ENCODE measurements around the gene GALK1.

GALK1 gene

GRCh38 chr17:75724016-75725003, 40.7 kb downstream of the GALK1 start:
- Histone ChIP-seq H2AK5ac (ENCODE audit: low read depth, low read length) (peak overlapping the region; percentile 77), H2BK5ac (ENCODE audit: low read length) (peak overlapping the region; percentile 69), H2AFZ (ENCODE audit: low read length) (no peak overlapping the region), H4K8ac (ENCODE audit: low read depth, low read length) (no peak overlapping the region), H2BK15ac (ENCODE audit: low read length) (peak overlapping the region; percentile 56), H3K14ac (ENCODE audit: low read length) (no peak overlapping the region), H3K27me3 (ENCODE audit: control insufficient read depth in 3 of 3, insufficient read depth in 3 of 3, low read depth in 1 of 3, low read length in 3 of 3) (peaks cover 8 to 75% (median 31%) of the 10 kb centered on the region in 3 experiments), H3K4ac (ENCODE audit: low read length) (no peak overlapping the region), H3K27ac (replicated peaks; ENCODE audit: low read length) (no peak overlapping the region), H3K9me3 (replicated peaks in 1 of 2; ENCODE audit: control insufficient read depth in 2 of 2, insufficient read depth in 1 of 2, low read depth in 1 of 2, low read length in 2 of 2) (peaks cover 0 to 2% of the 10 kb centered on the region in 2 donors), H2BK120ac (ENCODE audit: low read depth, low read length) (peak overlapping the region; percentile 31), H3K4me2 (ENCODE audit: insufficient read depth, low read length, poor library complexity, severe bottlenecking) (no peak overlapping the region), H2BK12ac (ENCODE audit: low read length) (no peak overlapping the region), H3K79me1 (ENCODE audit: low read depth, low read length) (no peaks in the 10 kb centered on the region), H3K18ac (ENCODE audit: low read length) (peak overlapping the region; percentile 6), H3K4me1 (ENCODE audit: control insufficient read depth in 2 of 2, insufficient read depth in 1 of 2, low read depth in 1 of 2, low read length in 2 of 2) (peaks cover 0 to 4% of the 10 kb centered on the region in 2 donors), H3K9ac (ENCODE audit: low read depth, low read length, poor library complexity) (peak overlapping the region; percentile 66), H4K91ac (ENCODE audit: low read depth, low read length, poor library complexity) (peak overlapping the region; percentile 72), H3K4me3 (ENCODE audit: low read length in 2 of 2) (peak overlapping the region in 1 of 2 donors; percentile 51), H3K36me3 (replicated peaks in 1 of 2; ENCODE audit: control insufficient read depth in 2 of 2, insufficient read depth in 2 of 2, low read length in 2 of 2) (no peaks in the 10 kb centered on the region), H3K23ac (ENCODE audit: low read depth, low read length, poor library complexity) (peak overlapping the region; percentile 18)
- WGBS, 2 donors (ENCODE audit: extremely low coverage in 2 of 2, insufficient read length in 2 of 2, insufficient replicate concordance in 1 of 2): no CpG with 5 or more reads among the region's 23 CpGs
- no peak for DNase-seq (ENCODE audit: low spot score)

GRCh38 chr17:75723171-75723930, 41.6 kb downstream of the GALK1 start:
- Histone ChIP-seq H2BK12ac (ENCODE audit: low read length) (no peak overlapping the region), H3K79me1 (ENCODE audit: low read depth, low read length) (no peaks in the 10 kb centered on the region), H3K27me3 (ENCODE audit: control insufficient read depth in 3 of 3, insufficient read depth in 3 of 3, low read depth in 1 of 3, low read length in 3 of 3) (peaks cover 8 to 84% (median 34%) of the 10 kb centered on the region in 3 experiments), H3K4me3 (ENCODE audit: low read length in 2 of 2) (no peak overlapping the region), H4K8ac (ENCODE audit: low read depth, low read length) (no peak overlapping the region), H3K27ac (replicated peaks; ENCODE audit: low read length) (no peak overlapping the region), H2BK120ac (ENCODE audit: low read depth, low read length) (peak overlapping the region; percentile 31), H3K4me2 (ENCODE audit: insufficient read depth, low read length, poor library complexity, severe bottlenecking) (no peak overlapping the region), H3K9ac (ENCODE audit: low read depth, low read length, poor library complexity) (peak overlapping the region; percentile 70), H3K4ac (ENCODE audit: low read length) (no peak overlapping the region), H4K91ac (ENCODE audit: low read depth, low read length, poor library complexity) (no peak overlapping the region), H3K18ac (ENCODE audit: low read length) (peak overlapping the region; percentile 3), H2BK5ac (ENCODE audit: low read length) (no peak overlapping the region), H2BK15ac (ENCODE audit: low read length) (peak overlapping the region; percentile 6), H3K4me1 (ENCODE audit: control insufficient read depth in 2 of 2, insufficient read depth in 1 of 2, low read depth in 1 of 2, low read length in 2 of 2) (peaks cover 0 to 4% of the 10 kb centered on the region in 2 donors), H3K36me3 (replicated peaks in 1 of 2; ENCODE audit: control insufficient read depth in 2 of 2, insufficient read depth in 2 of 2, low read length in 2 of 2) (no peaks in the 10 kb centered on the region), H3K23ac (ENCODE audit: low read depth, low read length, poor library complexity) (peak overlapping the region; percentile 65), H2AK5ac (ENCODE audit: low read depth, low read length) (peak overlapping the region; percentile 36), H2AFZ (ENCODE audit: low read length) (no peak overlapping the region), H3K9me3 (replicated peaks in 1 of 2; ENCODE audit: control insufficient read depth in 2 of 2, insufficient read depth in 1 of 2, low read depth in 1 of 2, low read length in 2 of 2) (peaks cover 0 to 2% of the 10 kb centered on the region in 2 donors), H3K14ac (ENCODE audit: low read length) (peak overlapping the region; percentile 71)
- no CpG with 5 or more reads among the region's 18 CpGs for WGBS, 2 donors (ENCODE audit: extremely low coverage in 2 of 2, insufficient read length in 2 of 2, insufficient replicate concordance in 1 of 2)
- no peak for DNase-seq (ENCODE audit: low spot score)

GRCh38 chr17:75722542-75723095, 42.4 kb downstream of the GALK1 start:
- Histone ChIP-seq H3K27ac (replicated peaks; ENCODE audit: low read length) (no peak overlapping the region), H4K8ac (ENCODE audit: low read depth, low read length) (no peak overlapping the region), H2BK120ac (ENCODE audit: low read depth, low read length) (no peak overlapping the region), H2BK12ac (ENCODE audit: low read length) (no peak overlapping the region), H3K18ac (ENCODE audit: low read length) (no peak overlapping the region), H4K91ac (ENCODE audit: low read depth, low read length, poor library complexity) (no peak overlapping the region), H3K4me1 (ENCODE audit: control insufficient read depth in 2 of 2, insufficient read depth in 1 of 2, low read depth in 1 of 2, low read length in 2 of 2) (peaks cover 0 to 4% of the 10 kb centered on the region in 2 donors), H2AFZ (ENCODE audit: low read length) (no peak overlapping the region), H3K36me3 (replicated peaks in 1 of 2; ENCODE audit: control insufficient read depth in 2 of 2, insufficient read depth in 2 of 2, low read length in 2 of 2) (no peaks in the 10 kb centered on the region), H3K9ac (ENCODE audit: low read depth, low read length, poor library complexity) (no peak overlapping the region), H3K14ac (ENCODE audit: low read length) (no peak overlapping the region), H3K23ac (ENCODE audit: low read depth, low read length, poor library complexity) (peak overlapping the region; percentile 20), H3K4me2 (ENCODE audit: insufficient read depth, low read length, poor library complexity, severe bottlenecking) (no peak overlapping the region), H3K27me3 (ENCODE audit: control insufficient read depth in 3 of 3, insufficient read depth in 3 of 3, low read depth in 1 of 3, low read length in 3 of 3) (peaks cover 8 to 84% (median 34%) of the 10 kb centered on the region in 3 experiments), H2BK5ac (ENCODE audit: low read length) (no peak overlapping the region), H3K4me3 (ENCODE audit: low read length in 2 of 2) (no peak overlapping the region), H3K9me3 (replicated peaks in 1 of 2; ENCODE audit: control insufficient read depth in 2 of 2, insufficient read depth in 1 of 2, low read depth in 1 of 2, low read length in 2 of 2) (peaks cover 0 to 2% of the 10 kb centered on the region in 2 donors), H3K79me1 (ENCODE audit: low read depth, low read length) (no peaks in the 10 kb centered on the region), H2AK5ac (ENCODE audit: low read depth, low read length) (peak overlapping the region; percentile 19), H2BK15ac (ENCODE audit: low read length) (peak overlapping the region; percentile 71), H3K4ac (ENCODE audit: low read length) (no peak overlapping the region)
- DNase-seq (ENCODE audit: low spot score): no peak
- no CpG with 5 or more reads among the region's 9 CpGs for WGBS, 2 donors (ENCODE audit: extremely low coverage in 2 of 2, insufficient read length in 2 of 2, insufficient replicate concordance in 1 of 2)
